HG03095 (cell line): ENCODE data around the gene OTULINL.
A peak's percentile ranks its signal among the peaks of the same experiment; 100 is the strongest.

Source experiments
- ATAC-seq: cut with Tn5 transposase; IDR thresholded peaks from one replicate; pipeline ENCODE4 v1.9.1; 2021; ENCODE audit warnings: moderate library complexity; ENCODE audit not compliant: unreplicated experiment

Gene OTULINL

DNA sequence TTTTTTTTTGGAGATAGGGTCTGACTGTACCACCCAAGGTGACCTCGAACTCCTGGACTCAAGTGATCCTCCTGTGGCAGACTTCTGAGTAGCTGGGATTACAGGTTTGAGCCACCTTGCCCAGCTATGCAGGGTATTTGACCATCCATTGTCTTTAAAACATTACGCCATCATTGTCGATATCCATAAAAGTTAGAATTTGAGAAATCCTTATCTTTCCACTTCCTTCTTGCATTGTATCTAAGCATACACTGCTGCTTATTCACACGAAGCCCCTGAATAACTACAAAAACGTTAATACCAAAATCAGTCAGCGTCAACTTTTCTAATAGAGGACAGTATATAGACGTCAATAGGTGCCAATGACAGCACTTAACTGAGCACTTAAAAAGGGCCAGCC, 5.4 kb upstream of the OTULINL start:
- ATAC-seq, result no peak

DNA sequence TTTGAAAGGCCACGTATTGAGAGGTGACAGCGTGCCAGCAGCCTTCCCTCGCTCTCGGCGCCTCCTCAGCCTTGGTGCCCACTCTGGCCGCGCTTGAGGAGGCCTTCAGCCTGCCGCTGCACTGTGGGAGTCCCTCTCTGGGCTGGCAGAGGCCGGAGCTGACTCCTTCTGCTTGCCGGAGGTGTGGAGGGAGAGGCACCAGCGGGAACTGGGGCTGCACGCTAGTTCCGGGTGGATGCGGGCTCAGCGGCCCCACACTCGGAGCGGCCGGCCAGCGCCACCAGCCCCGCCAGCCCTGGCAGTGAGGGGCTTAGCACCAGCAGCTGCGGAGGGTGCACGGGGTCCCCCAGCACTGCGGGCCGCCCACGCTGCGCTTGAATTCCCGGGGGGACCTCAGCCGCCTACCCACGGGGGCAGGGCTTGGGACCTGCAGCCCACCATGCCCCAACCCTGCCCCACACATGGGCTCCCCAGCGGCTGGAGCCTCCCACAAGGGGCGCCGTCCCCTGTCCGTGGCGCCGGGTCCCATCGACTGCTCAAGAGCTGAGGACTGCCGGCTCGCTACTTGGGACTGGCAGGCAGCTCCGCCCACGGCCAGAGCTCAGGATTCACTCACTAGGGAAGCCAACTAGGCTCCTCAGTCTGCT, 4.4 kb upstream of the OTULINL start:
- no peak for ATAC-seq

DNA sequence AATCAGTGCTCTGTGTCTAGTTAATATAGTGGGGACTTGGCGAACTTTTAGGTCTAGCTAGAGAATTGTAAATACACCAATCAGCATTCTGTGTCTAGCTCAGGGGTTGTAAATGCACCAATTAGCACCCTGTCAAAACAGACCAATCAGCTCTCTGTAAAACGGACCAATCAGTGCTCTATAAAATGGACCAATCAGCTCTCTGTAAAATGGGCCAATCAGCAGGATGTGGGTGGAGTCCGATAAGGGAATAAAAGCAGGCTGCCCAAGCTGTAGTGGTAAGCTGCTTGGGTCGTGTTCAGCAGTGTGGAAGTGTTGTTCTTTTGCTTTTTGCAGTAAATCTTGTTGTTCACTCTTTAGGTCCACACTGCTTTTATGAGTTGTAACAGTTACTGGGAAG, 3.6 kb upstream of the OTULINL start:
- no peak for ATAC-seq

DNA sequence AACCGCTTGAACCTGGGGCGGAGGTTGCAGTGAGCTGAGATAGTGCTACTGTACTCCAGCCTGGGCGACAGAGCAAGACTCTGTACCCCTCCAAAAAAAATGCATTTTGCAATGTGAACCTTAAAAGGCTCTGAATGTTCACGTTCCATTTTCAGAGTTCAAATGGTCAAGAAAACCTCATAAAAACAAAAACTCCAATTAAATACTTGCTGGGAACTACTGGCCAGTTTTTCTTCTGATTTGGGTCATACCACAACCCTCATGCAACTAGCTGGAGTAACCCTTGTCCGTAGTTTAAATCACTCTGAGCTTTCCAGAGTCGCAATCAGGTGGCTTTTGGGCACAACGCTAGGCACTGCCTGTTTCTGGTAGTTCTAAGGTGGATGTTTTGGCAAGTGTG, 2.3 kb upstream of the OTULINL start:
- ATAC-seq, result no peak

DNA sequence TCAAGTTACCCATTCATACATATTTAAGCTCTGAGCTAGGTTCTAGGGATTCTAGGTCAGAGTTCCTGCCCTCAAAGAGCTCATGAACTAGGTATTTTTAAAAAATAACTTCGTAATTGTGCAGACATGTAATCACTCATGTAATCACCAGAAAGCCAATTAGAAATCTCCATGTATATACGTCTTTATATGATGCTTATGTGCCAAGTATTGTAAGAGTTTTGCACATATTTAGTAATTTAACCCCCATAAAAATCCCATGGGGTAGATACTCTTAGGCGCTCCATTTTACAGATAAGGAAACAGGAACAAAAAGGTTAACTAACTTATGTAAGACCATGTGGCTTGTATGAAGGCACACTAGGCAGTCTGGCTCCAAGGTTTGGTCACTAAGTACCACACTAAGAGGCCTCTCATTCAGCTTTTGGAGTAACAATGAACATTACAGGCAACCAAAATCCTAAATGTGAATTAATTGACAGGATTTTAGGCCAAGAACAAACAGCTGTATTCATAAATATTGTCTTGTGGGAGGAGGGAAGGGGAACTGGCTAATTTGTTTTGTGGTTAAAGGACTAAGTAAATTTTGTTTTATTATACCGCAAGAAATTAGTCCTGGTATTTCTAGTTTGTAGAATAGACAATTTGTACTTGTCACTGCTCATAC, 1.7 kb upstream of the OTULINL start:
- ATAC-seq, result no peak

DNA sequence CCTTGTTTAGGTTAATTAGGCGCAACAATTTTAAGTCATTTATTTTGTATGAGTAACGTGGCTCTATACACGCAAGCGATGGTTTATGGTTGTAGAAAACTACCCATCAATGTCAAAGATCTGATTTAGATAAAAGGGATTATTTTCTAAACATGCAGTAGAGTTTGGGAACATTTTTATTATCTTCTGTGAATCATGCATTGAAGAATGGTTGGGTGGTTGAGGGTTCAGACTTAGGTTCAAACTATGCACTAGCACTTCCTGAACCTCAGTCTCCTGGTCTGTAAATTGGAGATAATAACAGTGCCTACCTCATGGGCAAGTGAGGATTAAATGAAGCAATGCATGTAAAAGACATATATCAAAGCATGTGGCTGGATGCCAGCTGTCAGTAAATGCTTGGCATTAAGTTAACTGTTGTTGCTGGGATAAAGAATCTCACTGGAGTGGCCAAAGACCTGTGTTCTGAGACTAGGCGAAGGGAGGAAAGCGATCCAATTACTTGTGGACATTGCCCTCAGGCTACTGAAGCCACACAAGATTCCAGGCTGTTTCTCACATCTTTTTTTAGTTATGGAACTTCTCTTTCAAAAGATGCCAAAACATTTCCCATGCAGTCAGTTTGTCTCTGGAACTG, 1.1 kb upstream of the OTULINL start:
- ATAC-seq, result no peak

DNA sequence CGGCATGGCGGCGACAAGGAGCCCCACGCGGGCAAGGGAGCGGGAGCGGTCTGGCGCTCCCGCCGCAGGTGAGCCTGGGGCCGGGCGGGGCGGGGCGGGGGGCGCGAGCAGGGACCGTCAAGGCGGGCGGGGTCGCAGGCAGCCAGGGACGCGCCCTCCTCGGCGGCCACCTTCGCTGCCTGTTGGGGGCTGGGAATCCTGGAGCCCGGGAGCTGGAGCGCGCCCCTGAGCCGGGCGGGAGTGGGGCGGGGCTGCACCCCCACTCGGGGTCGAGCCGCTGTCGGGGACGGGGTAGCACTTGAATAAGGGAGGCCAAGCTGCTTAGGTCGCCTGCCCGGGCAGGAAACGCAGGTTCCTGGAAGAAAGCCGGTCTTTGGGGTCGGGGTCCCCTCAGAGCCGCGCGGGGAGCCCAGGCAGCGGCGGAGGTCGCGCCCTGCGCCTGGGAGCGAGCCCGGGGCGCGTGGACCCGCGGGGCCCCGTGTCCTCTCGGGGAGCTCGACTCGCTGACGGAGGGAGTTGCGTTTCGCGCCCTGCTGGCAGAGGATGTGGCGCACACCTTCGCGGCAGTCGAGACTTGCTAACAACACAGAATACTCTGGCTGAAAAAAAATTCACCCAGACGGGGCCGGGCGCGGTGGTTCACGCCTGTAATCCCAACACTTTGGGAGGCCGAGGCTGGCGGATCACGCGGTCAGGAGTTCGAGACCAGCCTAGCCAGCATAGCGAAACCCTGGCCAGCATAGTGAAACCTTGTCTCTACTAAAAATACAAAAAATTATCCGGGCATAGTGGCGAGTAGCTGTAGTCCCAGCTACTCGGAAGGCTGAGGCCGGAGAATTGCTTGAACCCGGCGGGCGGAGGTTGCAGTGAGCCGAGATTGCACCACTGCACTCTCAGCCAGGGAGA, 552 bp downstream of the OTULINL start:
- ATAC-seq, result peak; percentile 58

DNA sequence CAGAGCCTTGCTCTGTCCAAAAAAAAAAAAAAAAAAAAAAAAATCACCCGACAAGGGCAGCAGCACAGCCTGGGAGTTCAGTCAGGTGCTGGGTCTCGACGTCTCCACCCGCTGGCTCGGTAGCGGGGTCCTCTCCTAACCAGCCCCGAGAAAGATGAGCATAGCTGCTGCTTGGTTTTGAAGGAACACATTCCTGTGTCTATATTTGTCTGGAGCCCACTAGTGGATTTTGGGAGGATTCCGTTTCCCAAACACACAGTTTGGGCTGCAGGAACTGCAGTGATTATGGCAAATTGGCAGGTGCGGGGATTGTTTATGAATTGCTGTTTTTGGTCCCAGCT, 1.2 kb downstream of the OTULINL start:
- ATAC-seq, result no peak

DNA sequence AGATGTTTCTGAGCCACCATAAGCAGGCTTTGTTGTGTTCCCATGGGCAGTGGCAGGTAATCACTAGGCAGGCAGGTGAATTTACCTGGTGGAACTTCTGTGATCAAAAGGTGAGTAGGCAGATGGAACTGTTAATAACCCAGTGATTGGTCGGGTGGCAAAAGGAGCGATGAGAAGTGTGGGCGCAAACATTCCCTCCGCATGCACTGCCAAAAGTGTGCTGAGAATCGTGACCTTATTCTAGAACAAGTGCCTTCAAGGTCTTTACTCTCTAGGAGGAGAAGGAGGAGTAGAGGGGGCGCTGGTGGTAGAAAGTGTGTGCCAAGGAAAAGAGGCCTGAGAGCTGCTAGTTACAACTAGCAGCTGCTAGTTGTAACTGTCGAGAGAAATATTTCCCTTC, 3.3 kb downstream of the OTULINL start:
- ATAC-seq, result no peak

DNA sequence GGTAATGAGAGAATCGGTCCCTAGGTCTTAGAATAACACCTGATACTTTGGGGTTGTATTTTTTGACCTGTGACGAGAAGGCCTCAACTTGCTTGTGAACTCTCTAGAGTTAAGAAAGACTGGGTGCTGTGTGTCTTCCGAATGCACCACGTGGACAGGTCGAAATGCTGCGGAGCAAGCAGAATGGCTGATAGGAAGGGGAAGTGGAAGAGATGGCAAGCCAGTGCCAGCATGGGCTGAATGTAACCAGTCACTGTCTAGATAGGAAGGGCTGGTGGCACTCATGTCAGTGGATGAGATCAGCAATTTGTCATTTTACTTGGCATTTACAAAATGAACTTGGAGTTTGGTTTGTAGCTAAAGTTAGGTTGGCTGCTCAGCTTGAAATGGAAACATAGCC, 5.6 kb downstream of the OTULINL start:
- ATAC-seq, result no peak

DNA sequence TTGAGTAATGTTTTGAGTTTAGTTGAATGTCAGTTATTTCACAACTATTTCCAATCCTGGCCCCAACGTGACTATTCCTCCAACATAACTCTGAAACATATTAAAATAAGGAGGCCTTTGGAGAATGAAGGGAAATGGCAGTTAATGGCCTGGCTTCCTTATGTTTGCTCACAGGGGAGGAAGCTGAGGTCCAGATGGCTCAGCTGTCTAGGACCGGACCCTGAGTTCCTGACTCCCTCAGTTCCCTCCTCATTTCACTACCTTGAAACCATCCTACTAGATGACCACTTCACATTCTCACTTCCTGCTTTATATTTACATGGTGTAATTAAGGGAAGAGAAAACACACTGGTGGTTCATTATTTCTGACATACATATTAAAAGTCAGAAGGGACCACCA, 6.6 kb downstream of the OTULINL start:
- peak; percentile 58 for ATAC-seq

DNA sequence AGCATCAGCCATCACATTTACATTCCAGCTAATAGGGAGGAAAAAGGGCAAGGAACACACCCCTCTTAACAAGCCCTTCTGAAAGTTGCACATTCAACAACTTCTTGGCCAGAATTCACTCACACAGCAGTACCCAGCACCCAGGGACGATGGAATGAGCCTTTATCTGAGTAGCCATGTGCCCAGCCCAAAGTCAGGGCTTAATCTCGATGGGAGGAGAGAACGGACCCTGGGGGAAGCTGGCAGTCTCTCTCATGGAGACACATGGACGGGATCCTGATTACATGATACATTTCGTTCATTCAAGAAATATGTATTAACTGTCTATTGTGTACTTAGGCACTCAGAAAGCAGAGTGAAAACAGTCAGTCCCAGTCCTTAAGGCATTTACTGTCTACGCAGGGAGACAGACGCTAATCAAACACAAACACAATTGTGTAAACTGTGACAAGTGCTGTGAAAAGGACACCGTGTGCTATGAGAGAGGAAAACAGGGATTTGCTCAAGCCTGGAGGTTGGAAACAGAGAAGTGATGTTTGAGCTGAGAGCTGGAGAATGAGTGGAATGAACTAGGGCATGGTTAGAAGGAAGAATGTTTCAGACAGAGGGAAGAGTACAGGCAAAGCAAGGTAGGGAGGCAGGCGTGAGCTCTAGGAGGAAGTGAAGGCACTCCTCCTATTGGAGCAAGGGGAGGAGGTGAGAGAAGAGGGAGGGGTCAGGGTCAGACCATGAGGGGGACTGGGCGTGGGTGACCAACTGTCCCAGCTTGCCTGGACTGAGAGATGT, 7.4 kb downstream of the OTULINL start:
- ATAC-seq, result no peak

DNA sequence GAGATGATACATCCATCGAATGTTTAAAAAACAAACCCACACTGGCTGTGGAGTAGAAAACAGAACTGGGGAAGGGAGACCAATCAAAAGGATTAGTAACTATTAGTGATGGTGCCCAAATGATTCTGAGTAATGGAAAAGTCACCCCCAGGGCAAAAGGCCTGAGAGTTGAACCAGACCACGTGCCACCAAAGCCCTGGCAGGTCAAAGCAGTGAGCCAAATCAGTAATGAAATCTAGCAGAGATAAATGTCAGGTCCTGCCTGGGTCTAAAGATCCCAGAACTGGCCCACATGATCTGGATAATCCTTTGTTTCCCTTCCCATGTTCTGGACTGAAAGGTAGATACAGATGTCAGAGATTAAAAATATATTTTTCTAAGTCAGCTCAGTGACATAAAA, 9.4 kb downstream of the OTULINL start:
- ATAC-seq, result no peak

DNA sequence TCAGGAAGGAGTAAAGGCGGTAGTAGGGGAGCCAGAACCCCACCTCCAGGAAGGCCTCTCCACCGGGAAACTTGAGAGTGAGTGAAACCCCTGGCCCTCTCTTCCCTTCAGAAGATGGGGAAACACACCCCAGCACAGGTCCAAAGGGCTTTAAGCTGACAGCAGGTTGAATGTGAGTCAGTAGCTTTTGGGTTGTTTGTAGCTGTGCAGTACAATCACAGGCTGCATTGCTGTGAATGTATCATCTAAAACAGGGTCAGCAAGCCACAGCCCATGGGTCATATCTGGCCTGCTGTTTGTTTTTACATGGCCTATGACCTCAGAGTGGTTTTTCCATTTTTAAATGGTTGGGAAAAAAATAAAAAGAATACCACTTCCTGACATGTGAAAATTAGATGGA, 10.0 kb downstream of the OTULINL start:
- ATAC-seq, result no peak

DNA sequence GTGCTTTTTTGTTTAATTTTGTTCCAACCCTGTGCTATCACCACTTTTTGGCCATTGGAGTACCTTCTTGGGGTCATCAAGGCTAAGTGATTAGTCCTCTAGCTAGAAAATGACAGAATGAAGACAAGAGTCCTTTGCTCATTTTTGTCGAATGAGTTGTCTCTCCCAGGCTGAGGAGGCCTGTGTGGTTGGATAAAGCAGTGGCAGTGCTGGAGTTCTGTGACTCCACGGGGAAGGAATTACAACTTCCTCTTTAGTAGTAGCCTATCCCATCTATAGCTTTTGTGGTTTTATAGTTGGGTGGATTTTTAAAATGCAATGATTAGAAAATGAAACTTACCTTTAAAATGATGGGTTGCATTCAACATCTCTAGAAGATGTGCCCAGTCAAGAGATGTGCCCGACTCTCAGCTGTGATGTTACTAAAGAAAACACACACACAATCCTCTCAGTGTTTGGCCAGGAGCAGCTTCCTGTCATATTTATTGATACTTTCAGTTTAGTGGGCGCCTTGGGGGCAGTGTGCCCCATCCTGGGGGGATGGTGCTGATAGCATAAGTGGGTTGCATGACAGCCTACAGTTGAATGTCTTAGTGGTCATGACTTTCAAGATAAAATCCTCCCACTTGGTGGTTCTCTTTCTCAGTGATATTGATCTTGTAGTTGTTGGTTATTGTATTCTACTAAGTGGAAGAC, 11.9 kb downstream of the OTULINL start:
- no peak for ATAC-seq

DNA sequence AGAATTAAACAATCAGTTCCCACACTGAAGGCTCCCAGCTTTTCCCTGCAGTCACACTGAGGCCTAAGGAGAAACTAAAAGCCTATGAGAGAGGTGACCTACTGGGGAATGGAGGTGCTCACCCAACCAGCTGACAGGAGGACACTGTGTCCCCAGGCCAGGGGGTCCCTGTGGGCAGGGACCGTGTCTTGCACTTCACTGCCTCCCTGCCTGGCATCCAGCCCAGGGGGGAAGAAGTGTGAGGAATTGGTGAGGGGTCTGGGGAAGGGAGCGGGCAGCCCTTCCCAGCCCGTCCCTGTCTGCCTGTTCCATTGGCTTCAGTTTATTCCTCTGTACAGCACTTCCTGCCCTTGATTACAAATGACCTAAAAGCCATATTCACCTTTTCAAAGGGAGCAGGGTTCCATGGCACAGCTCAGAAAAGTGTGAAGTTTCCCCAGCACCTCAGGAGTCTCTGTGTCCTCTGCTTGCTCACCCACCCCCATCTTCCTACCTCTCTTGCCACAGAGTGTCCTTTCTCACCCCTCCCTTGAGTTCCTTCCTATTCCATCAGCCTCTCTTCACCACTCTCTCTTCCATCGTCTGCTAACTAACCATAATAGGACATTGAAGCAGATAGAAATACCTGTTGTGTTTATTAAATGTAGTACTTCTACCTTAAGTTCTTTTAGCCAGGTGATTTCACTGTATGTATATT, 12.9 kb downstream of the OTULINL start:
- ATAC-seq, result no peak

DNA sequence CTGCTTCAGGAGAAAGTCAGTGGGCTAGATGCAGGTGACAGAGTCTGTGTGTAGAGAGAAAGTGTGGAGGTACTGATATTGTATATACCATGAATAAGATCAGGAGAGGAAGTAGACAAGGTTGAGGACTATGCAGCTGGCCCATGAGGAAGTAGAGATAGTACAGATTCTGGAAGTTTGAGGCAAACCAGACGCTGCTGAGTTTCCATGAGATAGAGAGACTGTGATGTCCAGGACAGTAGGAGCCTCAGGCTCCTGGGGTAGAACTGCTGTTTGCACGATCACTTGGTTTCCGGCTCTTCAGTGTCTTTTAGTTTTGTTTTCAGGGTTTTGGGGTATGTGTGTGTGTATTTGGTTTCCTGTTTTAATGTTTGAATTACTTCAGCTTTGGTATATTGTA, 13.6 kb downstream of the OTULINL start:
- ATAC-seq, result peak; percentile 87

DNA sequence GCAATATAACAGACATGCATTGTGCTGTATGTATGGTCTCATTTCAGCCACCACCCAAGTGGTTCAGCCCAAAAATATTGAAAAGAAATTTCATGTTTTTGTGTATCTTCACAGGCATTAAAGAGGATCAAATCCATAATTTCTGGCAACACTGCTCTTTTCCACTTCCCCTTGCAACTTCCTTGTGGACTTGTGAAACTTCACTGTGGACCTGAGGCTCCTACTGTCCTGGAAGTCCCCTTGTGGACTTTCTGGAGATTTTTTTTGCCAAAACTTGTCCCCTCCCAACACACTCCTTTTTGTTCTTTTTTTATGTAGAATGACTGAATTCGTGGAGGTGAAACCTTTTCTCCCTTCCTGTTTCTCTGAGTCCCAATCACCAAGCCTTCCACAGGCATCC, 14.3 kb downstream of the OTULINL start:
- ATAC-seq, result no peak

DNA sequence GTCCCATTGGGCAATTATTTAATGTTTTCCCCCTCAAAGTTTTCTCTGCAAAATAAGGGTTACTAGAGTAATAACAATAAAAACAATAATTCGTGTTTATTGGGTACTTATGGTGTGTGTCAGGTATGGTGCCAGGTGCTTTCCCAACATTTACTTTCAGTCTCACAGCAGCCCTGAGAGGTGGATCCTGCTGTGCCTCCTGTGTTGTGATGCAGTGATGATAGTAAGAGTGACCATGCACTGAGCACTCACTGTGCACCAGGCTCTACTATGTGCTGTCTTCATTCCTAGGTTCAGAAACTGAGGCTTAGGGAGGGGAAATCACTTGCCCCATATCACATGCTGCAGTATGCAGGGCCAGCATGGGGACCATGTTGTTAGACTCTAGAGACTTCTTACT, 15.5 kb downstream of the OTULINL start:
- no peak for ATAC-seq

DNA sequence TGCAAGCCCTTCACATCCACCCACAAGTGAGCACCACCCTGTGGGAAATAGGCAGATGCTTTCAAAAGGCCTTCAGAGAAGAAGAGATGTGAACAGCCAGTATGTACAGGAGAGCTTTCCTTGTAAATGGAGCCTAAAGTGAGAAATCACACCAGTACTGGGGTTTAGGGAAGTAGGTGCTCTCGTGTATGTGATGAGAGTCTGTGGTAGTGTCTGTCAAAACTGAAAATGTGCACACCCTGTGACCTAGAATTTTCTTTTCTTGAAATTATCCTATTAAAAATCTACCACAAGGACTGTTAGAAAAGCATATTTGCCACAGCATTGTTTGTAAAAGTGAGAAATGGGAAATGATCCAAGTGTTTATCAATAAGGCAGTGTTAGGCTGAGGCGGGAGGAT, 16.6 kb downstream of the OTULINL start:
- no peak for ATAC-seq
